IPS DF 4.7 (cell line): Measurements from ENCODE around the gene CDH19.
"Not testable (repeated sequence)": the region's sequence is repeated elsewhere in the genome, so short reads cannot be mapped to it uniquely, and the experiment has no call there.

Experiments used
- DNase-seq: peaks from one replicate; pipeline ENCODE4 v3.0.0-alpha.2; 2013; ENCODE audit warnings: low spot score; ENCODE audit errors: extremely low read depth

The CDH19 gene

GRCh38 chr18:66564236-66564635 lies 39.7 kb downstream of the CDH19 start:
- DNase-seq: no peak

- DNase-seq: no peak
Observed at GRCh38 chr18:66562279-66562678, 41.6 kb downstream of the CDH19 start.

GRCh38 chr18:66560094-66560493 lies 43.8 kb downstream of the CDH19 start:
- no peak for DNase-seq

GRCh38 chr18:66558773-66559172 lies 45.1 kb downstream of the CDH19 start:
- DNase-seq: no peak

- no peak for DNase-seq
Observed at GRCh38 chr18:66557091-66557490, 46.8 kb downstream of the CDH19 start.

GRCh38 chr18:66555585-66555984 lies 48.3 kb downstream of the CDH19 start:
- no peak for DNase-seq

- no peak for DNase-seq
Observed at GRCh38 chr18:66553824-66554223, 50.1 kb downstream of the CDH19 start.

- DNase-seq: no peak
Observed at GRCh38 chr18:66550366-66550765, 53.5 kb downstream of the CDH19 start.

- peak; percentile 19 for DNase-seq
Observed at GRCh38 chr18:66548747-66549146, 55.1 kb downstream of the CDH19 start.

GRCh38 chr18:66534110-66534509 lies 69.8 kb downstream of the CDH19 start:
- no peak for DNase-seq

GRCh38 chr18:66533693-66534092 lies 70.2 kb downstream of the CDH19 start:
- no peak for DNase-seq

- no peak for DNase-seq
Observed at GRCh38 chr18:66523219-66523991, 80.5 kb downstream of the CDH19 start.

GRCh38 chr18:66513996-66514395 lies 89.9 kb downstream of the CDH19 start:
- no peak for DNase-seq

- no peak for DNase-seq
Observed at GRCh38 chr18:66511792-66512191, 92.1 kb downstream of the CDH19 start.

GRCh38 chr18:66511289-66511688 lies 92.6 kb downstream of the CDH19 start:
- no peak for DNase-seq

GRCh38 chr18:66510357-66511045 lies 93.4 kb downstream of the CDH19 start:
- no peak for DNase-seq

- no peak for DNase-seq
Observed at GRCh38 chr18:66508937-66509336, 95.0 kb downstream of the CDH19 start.

- DNase-seq: no peak
Observed at GRCh38 chr18:66506178-66506577, 97.7 kb downstream of the CDH19 start.

- no peak for DNase-seq
Observed at GRCh38 chr18:66497351-66497750, 106.5 kb downstream of the CDH19 start.

- peak; percentile 58 for DNase-seq
Observed at GRCh38 chr18:66495844-66496243, 108.0 kb downstream of the CDH19 start.

- DNase-seq: no peak
Observed at GRCh38 chr18:66473882-66474281, 130.0 kb downstream of the CDH19 start.

GRCh38 chr18:66466184-66466583 lies 137.7 kb downstream of the CDH19 start:
- not testable (repeated sequence) for DNase-seq

GRCh38 chr18:66461344-66461743 lies 142.5 kb downstream of the CDH19 start:
- no peak for DNase-seq
